IMR-90 (cell line): Measurements from ENCODE around the gene TIMM21. TPM values are rescaled to one million over a fixed set of nuclear protein-coding genes. Genes with fewer than 3 reads are reported as not detected.

Experiments
- ATAC-seq: fragments of 200-7000 bp; cut with Tn5 transposase; 2 replicates; pipeline ENCODE4 v1.9.1; 2020; ENCODE audit warnings: low read depth, mild to moderate bottlenecking, moderate library complexity
- BruUV-seq: library from RNA; stranded (reverse); fragments of 400-500 nt; replicated peaks from 2 replicates; lab custom pipeline; 2021; lab: Mats Ljungman, UMichigan
- CTCF ChIA-PET: fragments of 300-600 bp; formaldehyde crosslinking; extraction: SDS; loops from one replicate; lab custom pipeline; 2021; ENCODE audit warnings: antibody characterized with exemption; lab: Yijun Ruan, JAX
- POLR2A ChIA-PET: fragments of 300-600 bp; sonication (Branson Sonifier 250); formaldehyde crosslinking; loops from one replicate; lab custom pipeline; 2022; ENCODE audit warnings: antibody characterized with exemption; ENCODE audit not compliant: unreplicated experiment; lab: Charles Lee
- DNase-seq: peaks from one replicate; pipeline ENCODE4 v3.0.0; 2013
- H2AFZ ChIP-seq: replicated peaks from 2 replicates; pipeline ENCODE3; 2013; ENCODE audit warnings: low read length, mild to moderate bottlenecking; ENCODE audit not compliant: poor library complexity
- H2AK5ac ChIP-seq: 2 replicates; pipeline ENCODE4 v1.6.1; 2013; ENCODE audit warnings: low read depth, low read length, inconsistent platforms
- H2AK9ac ChIP-seq: replicated peaks from 2 replicates; pipeline ENCODE3; 2013; ENCODE audit warnings: mild to moderate bottlenecking, low read depth, low read length, moderate library complexity; ENCODE audit not compliant: poor library complexity
- H2BK120ac ChIP-seq: 2 replicates; pipeline ENCODE4 v1.6.1; 2013; ENCODE audit warnings: low read depth, low read length, inconsistent platforms
- H2BK15ac ChIP-seq: 3 replicates; pipeline ENCODE4 v1.6.1; 2013; ENCODE audit warnings: low read depth, low read length, inconsistent platforms
- H2BK20ac ChIP-seq: 2 replicates; pipeline ENCODE4 v1.6.1; 2013; ENCODE audit warnings: low read depth, mild to moderate bottlenecking, inconsistent platforms, low read length, moderate library complexity
- H2BK5ac ChIP-seq: 2 replicates; pipeline ENCODE4 v1.6.1; 2013; ENCODE audit warnings: mild to moderate bottlenecking, low read depth, low read length, inconsistent platforms; ENCODE audit not compliant: poor library complexity, severe bottlenecking
- H3K14ac ChIP-seq: replicated peaks from 2 replicates; pipeline ENCODE4 v1.6.1; 2013; ENCODE audit warnings: low read depth, low read length, inconsistent platforms
- H3K18ac ChIP-seq: 2 replicates; pipeline ENCODE4 v1.6.1; 2013; ENCODE audit warnings: low read depth, low read length, control low read depth
- H3K23ac ChIP-seq: 2 replicates; pipeline ENCODE4 v1.6.1; 2013; ENCODE audit warnings: low read depth, low read length, inconsistent platforms
- H3K27ac ChIP-seq: 2 replicates; pipeline ENCODE4 v1.5.1; 2013; ENCODE audit warnings: mild to moderate bottlenecking, control low read depth, low read length; ENCODE audit not compliant: insufficient read depth
- H3K27me3 ChIP-seq: 2 replicates; pipeline ENCODE4 v1.6.1; 2013; ENCODE audit warnings: low read length; ENCODE audit not compliant: control insufficient read depth, insufficient read depth
- H3K36me3 ChIP-seq: 2 replicates; pipeline ENCODE4 v1.6.1; 2013; ENCODE audit warnings: low read length, mixed read lengths; ENCODE audit not compliant: control insufficient read depth, insufficient read depth
- H3K4ac ChIP-seq: 2 replicates; pipeline ENCODE4 v1.6.1; 2013; ENCODE audit warnings: low read depth, low read length, inconsistent platforms
- H3K4me1 ChIP-seq: 2 replicates; pipeline ENCODE4 v1.6.1; 2013; ENCODE audit warnings: low read length, mixed read lengths; ENCODE audit not compliant: control insufficient read depth, insufficient read depth
- H3K4me2 ChIP-seq: 2 replicates; pipeline ENCODE4 v1.6.1; 2013; ENCODE audit warnings: low read depth, mild to moderate bottlenecking, control low read depth, low read length, moderate library complexity
- H3K4me3 ChIP-seq: 2 replicates; pipeline ENCODE4 v1.5.1; 2013; ENCODE audit warnings: low read depth, mild to moderate bottlenecking, control low read depth, low read length, moderate library complexity; ENCODE audit not compliant: insufficient read depth
- H3K56ac ChIP-seq: 2 replicates; pipeline ENCODE4 v1.6.1; 2013; ENCODE audit warnings: low read length, inconsistent platforms; ENCODE audit not compliant: insufficient read depth; ENCODE audit errors: extremely low read depth
- H3K79me1 ChIP-seq, 2 experiments: 2 replicates each; pipeline ENCODE4 v1.6.1; 2013; ENCODE audit warnings: low read length in 2 of 2, inconsistent platforms in 1 of 2, low read depth in 1 of 2
- H3K9ac ChIP-seq: 2 replicates; pipeline ENCODE4 v1.6.1; 2013; ENCODE audit warnings: low read depth, low read length, control low read depth
- H3K9me1 ChIP-seq: 2 replicates; pipeline ENCODE4 v1.6.1; 2013; ENCODE audit warnings: low read length, inconsistent platforms; ENCODE audit not compliant: insufficient read depth
- H3K9me3 ChIP-seq: 2 replicates; pipeline ENCODE4 v1.6.1; 2013; ENCODE audit warnings: low read length; ENCODE audit not compliant: control insufficient read depth, insufficient read depth
- H4K20me1 ChIP-seq: 2 replicates; pipeline ENCODE4 v1.6.1; 2013; ENCODE audit warnings: low read length, inconsistent platforms; ENCODE audit not compliant: insufficient read depth
- H4K5ac ChIP-seq: 2 replicates; pipeline ENCODE4 v1.6.1; 2013; ENCODE audit warnings: mild to moderate bottlenecking, low read depth, low read length, control low read depth
- H4K8ac ChIP-seq, 2 experiments: 2 replicates each; pipeline ENCODE4 v1.6.1; 2013; ENCODE audit warnings: low read depth in 2 of 2, low read length in 2 of 2, control low read depth in 1 of 2, inconsistent platforms in 1 of 2
- H4K91ac ChIP-seq: 2 replicates; pipeline ENCODE4 v1.6.1; 2013; ENCODE audit warnings: low read depth, low read length, inconsistent platforms; ENCODE audit not compliant: insufficient read depth
- CEBPB ChIP-seq: IDR thresholded peaks from 2 replicates; pipeline ENCODE4 v1.6.1; 2012; ENCODE audit warnings: low read depth, low read length, improper control_type of control experiment
- ELK1 ChIP-seq: fragments of 150-350 bp; IDR thresholded peaks from 2 replicates; pipeline ENCODE4 v1.6.1; 2016; ENCODE audit warnings: low read depth, mild to moderate bottlenecking, low read length, moderate library complexity, borderline replicate concordance
- FOS ChIP-seq: fragments of 150-350 bp; IDR thresholded peaks from 2 replicates; pipeline ENCODE4 v1.6.1; 2016; ENCODE audit warnings: low read depth, low read length
- MAFK ChIP-seq: IDR thresholded peaks from 2 replicates; pipeline ENCODE4 v1.6.1; 2012; ENCODE audit warnings: low read depth, low read length, improper control_type of control experiment
- MAZ ChIP-seq: IDR thresholded peaks from 2 replicates; pipeline ENCODE4 v1.6.1; 2012; ENCODE audit warnings: low read depth, mild to moderate bottlenecking, low read length, improper control_type of control experiment, moderate library complexity, borderline replicate concordance
- RAD21 ChIP-seq: IDR thresholded peaks from 2 replicates; pipeline ENCODE4 v1.6.1; 2012; ENCODE audit warnings: low read length, improper control_type of control experiment
- RCOR1 ChIP-seq: IDR thresholded peaks from 2 replicates; pipeline ENCODE4 v1.6.1; 2012; ENCODE audit warnings: mild to moderate bottlenecking, low read length, improper control_type of control experiment; ENCODE audit not compliant: insufficient replicate concordance
- WGBS, 2 experiments: methylation state at CpG; one replicate each; pipeline versions ENCODE4 v1.1.5 to v1.1.7; 2013; ENCODE audit warnings: missing lambda C conversion rate in 2 of 2; ENCODE audit not compliant: insufficient read length in 1 of 2; ENCODE audit errors: extremely low coverage in 2 of 2; 5-methylcytosine and 5-hydroxymethylcytosine counted together
- dilution Hi-C: fragments of 300-500 bp; cut with HindIII; formaldehyde crosslinking; loops from one replicate; pipeline ENCODE4 v1.14.3; 2018; ENCODE audit warnings: low sequenced_read_pairs; ENCODE audit not compliant: unreplicated experiment
- in situ Hi-C: fragments of 300-500 bp; cut with MboI; formaldehyde crosslinking; loops from 3 replicates; pipeline ENCODE4 v1.14.3; 2019; ENCODE audit warnings: low sequenced_read_pairs, inconsistent platforms, mixed read lengths
- intact Hi-C: fragments of 100-400 bp; cut with micrococcal nuclease; formaldehyde crosslinking; loops from 2 replicates; pipeline ENCODE4 v1.10.0; 2022
- polyA plus RNA-seq, 3 experiments: library from polyadenylated mRNA; depleted of rRNA; stranded (reverse); fragments of >200 nt; gene quantifications; 2 replicates each; pipeline ENCODE4 v1.2.3, GENCODE V29; 2012; ENCODE audit warnings: low replicate concordance in 1 of 3
- total RNA-seq: library from RNA; depleted of rRNA; stranded (reverse); fragments of >200 nt; gene quantifications from 2 replicates; pipeline ENCODE4 v1.2.3, GENCODE V29; 2012

Gene TIMM21
- total and polyA plus RNA-seq, 2 of the 4 experiments (the other 2 are of a cell fraction), result 42.8 to 52.7 TPM

DNA sequence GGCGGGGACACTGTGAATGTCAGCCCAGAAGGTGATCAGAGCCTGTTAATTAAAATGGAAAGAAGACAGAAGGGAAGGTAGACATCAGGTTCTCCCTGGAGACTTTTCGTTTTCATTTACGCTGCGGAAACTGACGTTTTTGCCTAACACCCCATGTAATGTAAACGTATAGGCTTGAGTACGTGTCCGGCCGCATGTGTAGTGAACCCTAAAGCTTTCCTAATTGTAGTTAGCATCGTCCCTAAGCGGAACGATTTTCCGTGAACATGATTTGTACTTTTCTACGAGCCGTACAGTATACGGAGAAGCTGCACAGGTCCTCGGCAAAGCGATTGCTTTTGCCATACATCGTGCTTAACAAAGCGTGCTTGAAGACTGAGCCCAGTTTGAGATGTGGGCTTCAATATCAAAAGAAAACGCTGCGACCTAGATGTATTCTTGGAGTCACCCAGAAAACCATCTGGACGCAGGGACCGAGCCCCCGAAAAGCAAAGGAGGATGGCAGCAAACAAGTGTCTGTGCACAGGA, 284 bp downstream of the TIMM21 start:
- in situ Hi-C loops, result no loop called here
- H3K56ac ChIP-seq, result peak overlapping the region; percentile 95
- H3K9me1 ChIP-seq, result peaks cover 7% of the 10 kb centered on the region
- intact Hi-C loops, result loop anchor here (10.0 kb wide), 1 partner anchor 464 kb away; no protein-coding TSS in a partner anchor
- peak overlapping the region; percentile 85 for H3K4me2 ChIP-seq
- H4K91ac ChIP-seq, result peak overlapping the region; percentile 92
- peak overlapping the region; percentile 13; the same call in 1 of the 3 replicates for H2BK15ac ChIP-seq
- peak overlapping the region; percentile 91 for H3K23ac ChIP-seq
- peak overlapping the region; percentile 91 for H3K4me3 ChIP-seq
- WGBS, 2 experiments, result 0% methylated on average over 20 of the region's 25 CpGs; no CpG with 5 or more reads in 1 of the 2 experiments
- peak overlapping the region; percentile 79 to 97 for H4K8ac ChIP-seq
- H4K20me1 ChIP-seq, result no peaks in the 10 kb centered on the region
- no peak for DNase-seq
- ChIA-PET CTCF (no interaction called here), POLR2A (no interaction called here)
- H3K27ac ChIP-seq, result peak overlapping the region; percentile 72
- H3K14ac ChIP-seq, result peak overlapping the region; percentile 93
- H3K9me3 ChIP-seq, result no peaks in the 10 kb centered on the region
- no peaks in the 10 kb centered on the region for H3K27me3 ChIP-seq
- peak overlapping the region; percentile 65 for H2AK9ac ChIP-seq
- H3K9ac ChIP-seq, result peak overlapping the region; percentile 90
- peak overlapping the region; percentile 86 for H3K4ac ChIP-seq
- H2AFZ ChIP-seq, result peak overlapping the region; percentile 95
- H3K79me1 ChIP-seq, result peaks cover 12 to 36% of the 10 kb centered on the region in 2 experiments
- dilution Hi-C loops, result no loop called here
- peaks cover 8% of the 10 kb centered on the region for H3K4me1 ChIP-seq
- peak overlapping the region; percentile 40; the same call in 1 of the 2 replicates for H3K18ac ChIP-seq
- H2BK120ac ChIP-seq, result peak overlapping the region; percentile 69
- H2BK20ac ChIP-seq, result no peak overlapping the region
- peak overlapping the region; percentile 89 for H4K5ac ChIP-seq
- TSS peak; percentile 94 for BruUV-seq
- peak overlapping the region; percentile 78 for H2AK5ac ChIP-seq
- TF ChIP-seq RCOR1, result no peak
- no peak for TF ChIP-seq MAFK
- no peak for TF ChIP-seq MAZ
- no peak for TF ChIP-seq RAD21
- no peak for TF ChIP-seq ELK1
- no peak for TF ChIP-seq CEBPB
- no peak for TF ChIP-seq FOS
- peak overlapping the region; percentile 83 for H2BK5ac ChIP-seq
- no peak for ATAC-seq
- no peaks in the 10 kb centered on the region; the same call in 1 of the 2 replicates for H3K36me3 ChIP-seq
